Omental fat pad (tissue), 4 donors: ENCODE measurements around the gene SGMS1. TPM values are rescaled to one million over a fixed set of nuclear protein-coding genes. Genes with fewer than 3 reads are reported as not detected.

Experiments used
- ATAC-seq: fragments of 150-250 bp; one replicate; pipeline ENCODE4 v1.9.1; 2016; ENCODE audit warnings: mild to moderate bottlenecking, moderate library complexity; ENCODE audit not compliant: low FRiP score
- DNase-seq: peaks from one replicate; pipeline ENCODE4 v3.0.0-alpha.2; 2019; ENCODE audit warnings: low spot score
- CTCF ChIP-seq, 3 donors: fragments of 450-650 bp; IDR thresholded peaks; one replicate each; pipeline ENCODE4 v1.5.1; 2016 to 2017; ENCODE audit warnings: antibody characterized with exemption in 3 of 3, mild to moderate bottlenecking in 3 of 3, moderate library complexity in 2 of 3
- total RNA-seq, 4 donors: library from RNA; depleted of rRNA; stranded (reverse); fragments of >200 nt; gene quantifications; one replicate each; pipeline ENCODE4 v1.1.0, GENCODE V29; 2016

The SGMS1 gene
- total RNA-seq, 4 donors from 2014 or later, result 82.5 to 136 (median 96.4) TPM

- DNase-seq (no peak), ATAC-seq (no peak)
- no peak for TF ChIP-seq CTCF (IDR thresholded peaks at IDR 0.05)
Observed at GRCh38 chr10:50334273-50334672, 289.5 kb downstream of the SGMS1 start.

DNA sequence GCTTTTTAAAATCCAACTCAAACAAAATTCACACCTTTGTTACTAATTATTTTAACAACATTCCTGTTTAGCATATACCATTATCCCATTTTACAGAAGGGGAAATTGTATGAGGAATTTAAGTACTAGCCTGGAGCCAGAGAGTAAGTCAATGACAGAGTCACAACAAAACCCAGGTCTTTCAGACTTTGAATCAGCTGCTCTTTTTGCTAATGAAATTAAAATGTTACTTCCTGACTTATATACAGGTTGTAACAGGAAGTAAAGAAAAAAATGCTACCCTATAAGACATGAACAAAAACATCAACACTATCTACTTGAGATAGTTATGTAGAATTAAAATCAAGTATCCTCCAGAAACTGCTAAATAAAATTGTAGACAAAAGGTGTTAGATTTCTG is 289.9 kb downstream of the SGMS1 start:
- no peak for TF ChIP-seq CTCF (IDR thresholded peaks at IDR 0.05)

DNA sequence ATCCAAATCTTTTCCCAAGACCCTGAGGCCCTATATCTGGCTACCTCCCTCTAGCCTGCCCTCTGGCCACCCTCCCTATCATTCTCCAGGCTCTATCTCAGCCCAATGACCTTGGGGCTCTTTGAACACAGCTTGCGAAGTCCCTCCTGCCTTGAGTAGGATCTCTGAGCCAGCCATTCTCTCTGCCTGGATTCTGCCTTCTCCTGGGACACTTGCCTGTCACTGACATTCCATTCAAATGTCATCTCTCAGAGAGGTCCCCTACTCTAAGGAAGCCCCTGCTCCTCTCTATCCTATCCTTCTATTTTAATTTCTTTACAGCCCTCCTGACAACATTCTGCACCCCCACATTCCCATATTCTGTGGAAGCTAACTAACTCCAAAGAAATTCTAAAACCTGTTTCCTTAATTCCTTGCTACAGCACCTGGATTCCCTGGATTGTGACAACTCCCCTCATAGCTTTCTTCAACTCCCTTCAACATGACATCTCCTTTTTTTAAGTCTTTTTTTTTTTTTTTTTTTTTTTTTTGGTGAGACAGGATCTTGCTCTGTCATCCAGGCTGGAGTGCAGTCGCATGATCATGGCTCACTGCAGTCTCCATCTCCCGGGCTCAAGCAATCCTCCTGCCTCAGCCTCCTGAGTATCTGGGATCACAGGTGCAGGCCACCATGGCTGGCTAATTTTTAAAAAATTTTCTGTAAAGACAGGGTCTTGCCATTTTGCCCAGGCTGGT is 291.5 kb downstream of the SGMS1 start:
- DNase-seq (no peak), ATAC-seq (no peak)
- no peak for TF ChIP-seq CTCF (IDR thresholded peaks at IDR 0.05)

More for the DNA sequence above, 289.9 kb downstream of the SGMS1 start:
- no peak for DNase-seq
- no peak for ATAC-seq

- ATAC-seq (no peak), DNase-seq (no peak)
- no peak for TF ChIP-seq CTCF (IDR thresholded peaks at IDR 0.05)
Observed at GRCh38 chr10:50331486-50331885, 292.3 kb downstream of the SGMS1 start.

DNA sequence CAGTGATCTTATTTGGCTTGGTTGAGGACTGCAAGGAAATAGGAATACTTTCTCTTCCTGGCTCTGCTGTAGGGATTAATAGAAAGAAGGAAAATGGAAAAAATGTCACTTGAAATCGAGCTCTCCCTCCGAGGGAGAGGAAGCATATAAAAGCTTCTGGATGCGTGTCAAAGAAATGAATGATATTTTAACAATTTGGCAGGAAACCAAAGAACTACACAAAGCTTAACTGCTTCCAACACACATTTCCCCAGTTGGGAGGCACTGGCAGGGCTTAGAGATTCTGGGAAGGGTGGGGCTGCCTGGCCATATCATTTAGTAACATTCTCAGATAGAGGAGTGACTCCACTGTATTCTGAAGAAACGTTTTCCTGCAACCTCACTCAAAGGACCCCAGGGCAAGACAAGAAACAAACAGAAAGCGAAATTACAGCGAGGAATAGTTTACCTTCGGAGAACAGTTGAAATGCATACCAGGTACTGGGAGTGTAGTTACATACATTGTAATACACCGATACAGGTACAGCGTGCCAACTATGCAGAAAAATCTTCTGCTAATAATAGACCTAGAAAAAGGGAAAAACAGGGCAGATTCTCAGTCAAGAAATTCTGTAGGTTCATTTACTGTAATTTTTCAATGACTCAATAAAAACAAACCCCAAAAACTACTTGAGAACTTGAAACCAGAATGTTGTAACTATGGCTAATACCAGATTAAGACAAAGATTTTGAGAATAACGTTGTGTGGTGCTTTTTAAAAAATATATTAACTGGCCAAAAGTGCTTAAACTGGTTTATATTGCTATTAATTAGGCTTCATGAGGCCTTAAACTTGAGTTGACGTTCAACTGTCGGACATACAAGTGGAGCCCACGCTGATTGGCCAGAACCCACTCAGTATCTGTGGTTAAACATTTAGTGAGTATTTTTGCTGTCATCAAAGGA is 296.7 kb downstream of the SGMS1 start:
- no peak for DNase-seq
- TF ChIP-seq CTCF (IDR thresholded peaks at IDR 0.05), result no peak
- peak; percentile 84 for ATAC-seq

- no peak for ATAC-seq
- no peak for TF ChIP-seq CTCF (IDR thresholded peaks at IDR 0.05)
Observed at GRCh38 chr10:50326172-50326555, 297.6 kb downstream of the SGMS1 start.

More at GRCh38 chr10:50326172-50326555, 297.6 kb downstream of the SGMS1 start:
- DNase-seq, result no peak
